ENCODE results near the gene RARB.

RARB gene

DNA sequence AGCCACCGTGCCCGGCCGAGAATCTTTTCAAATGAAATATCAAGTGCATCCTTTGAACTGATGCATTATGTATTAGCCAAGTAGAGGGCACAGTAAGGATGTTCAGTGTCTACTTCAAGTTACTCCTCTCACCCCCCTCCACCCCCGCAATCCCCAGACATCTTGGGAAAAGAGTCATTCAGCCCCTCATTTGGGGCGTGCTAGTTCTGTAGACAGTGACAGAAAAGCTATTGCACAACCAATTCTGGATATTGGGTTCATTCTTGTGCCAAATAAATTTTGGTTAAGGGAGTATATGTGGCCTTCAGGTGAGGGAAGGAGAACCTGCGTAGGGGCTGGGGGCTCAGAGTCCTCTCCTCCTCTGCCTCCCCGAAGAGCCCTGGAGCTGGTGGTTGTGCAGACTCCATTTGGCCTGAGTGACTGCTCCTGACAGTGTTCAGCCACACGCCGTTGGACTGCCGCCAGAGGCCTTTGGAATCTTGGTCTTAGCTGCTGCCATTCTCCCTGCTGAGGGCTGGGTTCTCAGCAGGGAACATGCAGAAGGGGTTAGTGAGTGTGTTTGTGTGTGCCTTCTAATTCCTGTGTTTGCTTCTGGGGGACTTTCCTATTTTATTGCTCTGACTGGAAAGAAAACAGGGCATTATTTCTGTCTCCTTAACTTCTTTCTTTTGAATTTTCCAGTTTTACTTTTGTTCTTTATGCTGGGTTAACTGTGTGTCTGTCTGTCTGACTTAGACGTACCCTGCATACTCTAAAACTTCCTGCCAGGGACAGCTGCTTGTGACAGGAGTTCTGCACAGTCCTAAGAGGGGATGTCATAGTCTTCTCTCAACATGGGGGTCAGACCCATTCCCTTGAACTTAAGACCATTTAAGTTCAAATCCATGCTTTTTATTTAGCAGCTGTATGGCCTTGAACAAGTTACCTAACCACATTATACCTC lies 21.0 kb downstream of the RARB start:
- no peak for DNase-seq (ENCODE audit: low read depth)

DNA sequence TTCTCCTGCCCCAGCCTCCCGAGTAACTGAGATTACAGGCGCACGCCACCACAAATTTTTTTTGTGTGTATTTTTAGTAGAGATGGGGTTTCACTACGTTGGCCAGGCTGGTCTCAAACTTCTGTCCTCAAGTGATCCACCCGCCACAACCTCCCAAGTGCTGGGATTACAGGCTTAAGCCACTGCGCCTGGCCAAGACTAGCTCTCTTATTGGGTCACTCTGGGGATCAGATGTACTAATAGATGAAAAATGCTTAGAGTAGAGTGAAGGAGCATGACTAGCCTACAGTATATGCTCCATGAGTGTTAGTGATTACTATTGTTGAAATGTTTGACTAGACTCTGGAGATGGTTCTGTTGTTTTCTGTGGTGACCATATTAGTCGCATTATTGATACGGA lies 21.8 kb downstream of the RARB start:
- no peak for DNase-seq (ENCODE audit: low read depth)

DNA sequence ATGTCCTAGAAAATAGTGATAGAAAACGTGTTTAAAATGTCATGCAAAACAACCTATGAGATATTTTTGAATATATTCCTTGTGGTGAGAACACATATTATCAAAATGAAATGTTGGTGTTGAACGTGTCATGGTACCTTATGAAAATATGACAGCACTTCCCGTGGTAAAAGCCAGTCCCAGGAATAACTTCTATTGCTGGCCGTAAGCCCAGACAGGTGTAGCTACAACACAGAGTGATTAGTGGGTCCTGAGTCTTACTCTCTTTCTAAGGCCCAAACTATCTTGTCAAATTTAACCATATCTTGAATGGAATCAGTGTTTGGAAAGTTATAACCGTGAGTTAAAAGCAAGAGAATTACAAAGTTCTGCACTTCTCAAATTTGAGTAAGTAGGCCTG lies 24.1 kb downstream of the RARB start:
- no peak for DNase-seq (ENCODE audit: low read depth)

DNA sequence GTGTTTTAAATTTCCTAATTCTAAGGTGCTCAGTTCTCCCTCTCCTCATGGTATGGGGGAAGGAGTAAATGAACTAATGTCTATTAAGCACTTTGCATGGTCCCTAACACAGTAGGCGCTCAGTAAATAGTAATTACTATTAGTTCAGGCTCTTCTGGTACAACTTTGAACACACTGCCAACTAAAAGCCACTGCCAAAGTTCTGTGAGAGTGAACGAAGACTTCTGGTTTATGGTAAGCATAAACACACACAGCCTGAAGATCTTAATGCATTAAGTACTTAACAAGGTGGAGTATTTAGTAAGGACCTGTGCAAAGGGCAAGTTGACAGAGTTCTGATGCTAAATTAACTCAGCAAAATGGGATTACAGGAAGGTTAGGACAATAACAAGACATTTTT lies 24.7 kb downstream of the RARB start:
- DNase-seq (ENCODE audit: low read depth), result no peak

DNA sequence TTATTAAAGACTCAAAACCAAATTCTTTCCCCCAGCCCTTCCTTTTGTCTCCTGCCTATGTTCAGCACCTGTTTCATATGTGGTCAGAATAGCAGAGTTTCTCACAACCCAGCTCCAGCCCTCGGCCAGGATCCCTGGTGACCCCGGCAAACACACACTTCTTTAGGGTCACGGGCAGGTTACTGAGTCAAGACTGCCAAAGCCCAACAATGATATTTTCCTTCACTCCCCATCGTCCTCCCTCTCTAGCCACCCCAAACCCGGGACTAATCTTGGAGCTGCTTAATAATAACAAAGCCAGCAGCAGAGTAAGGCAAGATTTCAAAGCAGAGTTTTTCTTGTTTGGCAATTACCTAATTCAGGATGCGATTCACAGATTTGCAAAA lies 25.5 kb downstream of the RARB start:
- DNase-seq (ENCODE audit: low read depth), result no peak

DNA sequence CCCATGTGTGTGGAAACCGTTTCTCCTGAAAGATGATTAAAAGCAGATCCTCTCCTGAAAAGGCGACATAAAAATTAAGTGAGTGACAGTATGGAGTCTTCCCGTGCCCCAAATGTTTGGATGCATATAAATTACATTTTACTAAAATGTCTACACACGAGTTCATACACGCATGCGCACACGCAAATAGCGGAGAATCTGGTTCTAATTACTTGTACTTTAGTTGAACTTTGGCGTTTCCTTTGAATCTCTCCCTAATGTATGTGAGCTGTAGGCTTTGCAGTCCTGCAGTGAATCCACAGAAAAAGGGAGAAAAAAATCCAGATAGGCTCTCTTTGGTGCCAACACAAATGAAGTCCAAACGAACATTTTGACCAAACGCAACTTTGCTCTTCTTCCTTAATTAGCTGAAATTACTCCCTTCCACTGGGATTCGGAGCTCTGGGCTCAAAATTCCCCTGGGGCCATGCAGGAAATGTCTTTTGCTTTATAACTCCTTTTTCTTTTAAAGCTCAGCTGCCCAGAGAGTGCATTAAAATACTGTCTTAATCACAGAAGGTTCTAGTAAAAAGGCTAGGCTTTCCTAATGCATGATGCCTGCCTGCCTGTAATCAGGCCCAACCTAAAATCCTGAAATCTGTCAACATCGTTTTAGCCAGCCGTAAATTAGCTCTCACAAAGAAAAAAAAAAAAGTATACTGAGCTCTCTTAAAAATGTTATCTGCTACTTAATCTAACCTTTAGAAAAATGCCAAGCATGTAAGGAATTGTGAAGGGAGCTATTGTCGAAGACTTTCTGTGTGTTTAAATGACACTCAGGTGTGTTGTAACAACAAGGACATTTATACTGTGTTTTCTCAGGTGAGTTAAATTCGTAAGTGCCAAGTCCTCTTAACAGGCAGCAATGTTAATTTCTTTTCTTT lies 26.2 kb downstream of the RARB start:
- no peak for DNase-seq (ENCODE audit: low read depth)

DNA sequence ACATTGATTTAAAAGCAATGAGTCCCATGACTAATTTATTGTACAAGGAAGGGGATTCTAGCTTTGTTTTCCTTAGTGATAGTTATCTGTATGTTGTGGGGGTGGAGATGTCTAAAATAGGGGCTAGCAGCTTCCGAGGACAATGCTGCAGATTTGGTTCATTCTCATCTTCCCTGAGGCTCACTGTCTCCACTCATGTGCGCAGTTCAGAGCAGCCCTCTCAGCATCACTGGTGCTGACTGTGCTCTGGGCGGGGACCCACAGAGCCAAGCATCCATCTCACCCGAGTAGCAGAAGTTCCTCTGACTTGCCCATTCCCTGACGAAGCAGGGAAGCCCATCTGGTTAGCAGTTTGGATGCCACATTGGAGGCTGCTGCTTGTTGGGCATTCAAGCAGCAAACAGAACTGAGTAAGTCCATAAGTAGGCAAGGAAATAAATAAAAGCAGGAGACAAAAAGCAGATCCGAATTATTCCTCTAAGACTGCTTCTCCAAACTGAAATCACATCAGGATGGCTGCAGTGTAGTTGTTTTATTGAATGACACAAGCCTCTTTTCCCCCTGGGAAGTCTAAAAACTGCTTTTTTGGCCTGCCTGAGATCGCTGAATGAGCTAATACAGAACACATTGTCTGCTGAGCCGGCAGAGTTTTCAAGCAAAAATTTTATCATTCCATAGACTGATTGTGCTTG lies 27.5 kb downstream of the RARB start:
- no peak for DNase-seq (ENCODE audit: low read depth)

DNA sequence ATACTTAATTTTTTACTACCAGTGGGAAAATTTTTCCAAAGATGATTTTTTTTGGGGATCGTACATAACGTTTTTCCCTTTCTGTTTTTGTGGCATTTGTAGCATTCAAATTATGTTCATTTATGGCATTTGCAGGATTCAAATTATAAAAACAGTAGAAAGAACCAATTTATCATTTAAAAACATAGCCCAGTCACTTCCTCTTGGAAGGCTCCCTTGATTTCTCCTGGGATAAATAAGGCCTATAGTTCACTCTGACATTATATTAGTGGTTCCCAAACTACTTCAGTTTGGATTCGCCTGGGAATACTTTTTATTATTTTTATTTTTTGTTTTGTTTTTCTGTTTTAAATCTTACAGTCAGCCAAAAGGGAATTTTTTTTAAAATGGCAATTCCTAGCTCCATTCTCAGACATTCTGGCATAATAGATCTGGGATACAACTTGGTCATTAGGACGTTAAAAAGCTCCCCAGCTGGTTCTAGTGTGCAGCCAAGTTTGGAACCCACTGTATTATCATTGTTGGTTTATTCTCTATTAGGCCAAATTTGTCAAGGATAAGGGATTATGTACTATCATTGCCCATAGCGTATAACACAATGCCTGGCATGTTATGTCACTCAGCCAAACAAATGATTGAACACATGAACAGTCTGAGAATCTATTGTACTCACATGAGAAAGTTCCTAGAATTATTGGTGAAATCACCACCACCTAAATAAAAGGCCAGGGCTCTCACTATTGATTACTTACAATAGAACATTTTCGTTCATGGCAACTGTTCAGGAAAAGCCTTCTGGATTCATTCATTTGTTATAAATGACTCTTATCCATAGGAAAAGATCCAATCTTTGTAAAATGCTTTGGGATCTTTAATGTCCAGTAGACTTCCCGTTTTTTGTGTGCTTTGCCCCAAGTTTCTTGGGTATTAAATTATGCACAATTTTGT lies 28.9 kb downstream of the RARB start:
- no peak for DNase-seq (ENCODE audit: low read depth)

DNA sequence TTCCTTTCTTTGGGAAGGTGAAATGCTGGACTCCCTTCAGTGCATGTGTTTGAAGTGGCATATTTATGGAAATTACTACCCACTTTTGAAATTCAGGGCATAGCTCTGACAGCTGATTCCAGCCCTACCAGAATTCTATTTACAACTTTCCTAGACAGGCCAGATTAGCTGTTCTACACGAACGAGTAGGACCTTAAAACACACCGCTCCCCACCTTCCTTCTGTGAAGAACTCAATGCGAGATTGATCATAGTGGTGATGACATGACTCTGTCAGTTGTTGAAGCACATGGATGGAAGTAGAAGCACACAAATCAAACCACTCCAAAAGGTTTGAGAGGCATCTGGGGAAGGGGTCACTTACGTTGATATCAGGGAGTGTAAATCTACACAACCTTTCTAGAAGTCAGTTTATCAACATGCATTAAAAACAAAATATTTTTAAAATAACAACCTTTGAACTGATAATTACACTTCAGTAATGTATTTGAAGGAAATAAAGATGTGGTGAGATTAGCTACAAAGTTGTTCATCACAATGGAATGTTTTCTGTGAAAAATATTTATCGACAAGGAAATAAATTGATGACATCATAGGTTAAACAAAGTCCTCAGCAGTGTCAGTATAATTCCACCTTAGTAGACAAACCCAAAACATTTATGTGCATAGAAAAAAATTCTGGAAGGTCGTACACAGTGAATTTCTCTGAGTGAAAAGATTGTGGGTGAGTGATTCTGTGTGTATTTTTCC lies 29.8 kb downstream of the RARB start:
- DNase-seq (ENCODE audit: low read depth), result no peak

DNA sequence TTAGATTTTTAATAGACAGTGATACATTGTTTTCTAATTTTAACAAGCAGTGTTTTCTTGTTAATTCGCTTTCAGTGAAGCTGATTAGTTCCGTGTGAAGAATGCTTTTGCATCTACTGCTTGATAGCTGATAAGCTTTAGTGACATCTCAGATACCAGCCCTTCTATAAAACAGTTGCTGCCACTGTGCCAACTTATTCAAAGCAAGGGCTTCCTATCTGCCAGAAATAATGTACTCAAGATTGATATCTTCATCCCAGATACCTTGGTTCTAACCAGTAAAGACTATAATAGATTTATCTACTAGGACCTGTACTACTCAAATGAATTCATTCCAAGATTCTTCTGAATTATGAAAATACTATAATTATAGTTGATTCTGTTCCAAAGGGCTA lies 30.4 kb downstream of the RARB start:
- no peak for DNase-seq (ENCODE audit: low read depth)

DNA sequence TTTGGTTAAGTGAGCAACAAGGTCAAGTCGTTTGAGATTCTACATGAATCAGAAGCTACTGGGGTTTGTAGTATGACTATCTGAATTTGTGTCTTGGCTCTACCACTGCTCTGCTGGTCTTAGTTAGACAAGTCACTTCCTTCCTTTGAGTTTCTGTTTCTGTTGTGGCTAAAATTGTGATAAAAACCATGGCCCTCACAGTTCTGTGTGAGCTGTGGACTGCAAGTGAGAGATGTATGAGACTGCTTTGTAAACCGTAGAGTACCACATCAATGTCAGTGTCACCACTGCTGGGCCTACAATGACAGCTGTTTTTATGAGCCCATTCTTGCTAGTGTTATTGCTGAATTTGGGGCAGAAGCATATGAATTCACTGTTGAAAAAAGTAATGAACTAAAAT lies 32.7 kb downstream of the RARB start:
- DNase-seq (ENCODE audit: low read depth), result no peak

DNA sequence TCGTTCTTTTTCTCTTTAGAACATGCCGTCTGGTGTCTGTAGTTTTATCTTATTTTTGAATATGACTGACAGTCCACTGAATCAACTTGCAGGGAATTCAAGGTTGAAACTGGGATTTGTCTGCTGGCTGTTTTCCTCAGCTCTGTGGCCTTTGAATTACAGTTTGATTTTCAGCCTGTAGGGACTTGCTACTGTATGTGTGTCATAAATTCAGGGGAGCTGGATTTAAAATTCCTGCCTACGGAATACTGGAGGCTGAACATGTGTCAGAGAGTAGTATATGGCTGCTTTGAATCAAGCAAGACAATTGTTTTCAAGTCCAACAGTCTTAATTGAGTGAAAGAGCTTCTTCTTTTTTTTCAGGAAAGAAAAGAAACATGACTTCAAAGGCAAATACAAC lies 33.9 kb downstream of the RARB start:
- DNase-seq (ENCODE audit: low read depth), result no peak

DNA sequence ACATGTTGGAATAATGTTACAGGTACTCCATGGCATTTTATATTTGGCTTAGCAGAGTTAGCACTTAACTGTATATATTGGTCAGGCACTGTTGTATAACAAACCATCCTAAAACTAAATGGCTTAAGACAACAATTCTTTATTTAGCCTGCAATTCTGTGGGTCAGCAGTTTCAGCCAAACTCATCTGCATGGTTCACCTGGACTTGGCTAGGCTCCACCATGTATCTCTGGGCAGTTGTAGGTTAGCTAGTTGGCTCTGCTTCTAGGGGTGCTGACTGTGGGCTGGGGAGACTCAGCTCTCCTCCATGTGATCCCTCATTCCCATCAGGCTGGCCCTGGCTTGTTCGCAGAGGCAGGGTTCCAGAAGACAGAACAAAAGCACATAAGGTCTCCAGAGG lies 34.4 kb downstream of the RARB start:
- DNase-seq (ENCODE audit: low read depth), result no peak

DNA sequence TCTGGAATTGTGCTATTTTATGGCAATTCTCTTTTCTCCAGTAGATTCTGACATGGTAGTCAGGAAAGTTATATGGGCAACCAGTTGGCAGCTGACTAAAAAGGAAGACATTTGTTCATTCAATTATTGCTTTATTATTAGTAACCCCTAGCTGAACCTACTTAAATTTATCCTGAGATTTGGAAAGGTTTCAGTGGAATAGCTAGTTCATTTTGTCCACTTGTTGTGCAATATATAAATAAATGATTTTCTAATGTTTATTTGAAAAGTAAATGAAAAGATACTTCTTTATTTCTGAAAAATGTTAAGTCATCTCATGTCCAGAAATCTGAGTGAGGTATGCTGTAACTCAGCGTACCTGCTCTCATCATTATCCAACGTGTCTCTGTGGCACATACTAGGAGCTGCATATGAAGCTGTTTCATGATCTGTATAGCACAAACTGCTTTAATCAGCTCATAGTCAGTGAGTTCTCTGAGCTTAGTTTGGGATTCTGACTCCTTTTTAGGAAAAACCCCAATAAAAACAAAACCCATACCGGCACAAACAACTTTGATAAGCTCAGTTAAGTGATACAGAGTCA lies 35.9 kb downstream of the RARB start:
- no peak for DNase-seq (ENCODE audit: low read depth)

DNA sequence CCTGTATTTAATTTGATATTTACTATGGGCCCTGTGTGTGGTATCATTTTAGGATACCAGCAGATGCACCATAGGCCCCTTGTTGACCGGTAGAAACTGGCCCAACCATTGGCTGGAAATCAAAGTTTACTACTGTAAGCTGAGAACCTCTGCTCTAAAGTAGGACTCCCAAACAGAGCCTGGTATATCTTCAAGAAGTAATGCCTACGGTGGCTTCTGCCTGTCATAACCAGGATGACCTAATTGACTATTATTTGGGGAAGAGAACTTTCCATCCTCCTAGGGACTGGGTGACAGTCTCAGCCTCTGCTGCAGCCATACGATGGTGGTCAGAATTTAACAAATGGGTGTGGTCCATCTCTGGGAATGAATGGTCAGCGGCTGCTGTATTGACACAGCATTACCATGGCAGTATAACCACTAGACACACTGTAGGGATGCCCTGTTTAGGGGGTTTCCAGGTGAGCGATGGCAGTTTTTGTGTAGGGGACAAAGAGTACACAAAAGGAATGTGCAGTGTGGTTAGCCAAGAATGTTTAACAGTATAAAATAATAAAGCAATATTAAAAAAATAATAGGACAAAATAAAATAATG lies 37.3 kb downstream of the RARB start:
- DNase-seq (ENCODE audit: low read depth), result no peak

DNA sequence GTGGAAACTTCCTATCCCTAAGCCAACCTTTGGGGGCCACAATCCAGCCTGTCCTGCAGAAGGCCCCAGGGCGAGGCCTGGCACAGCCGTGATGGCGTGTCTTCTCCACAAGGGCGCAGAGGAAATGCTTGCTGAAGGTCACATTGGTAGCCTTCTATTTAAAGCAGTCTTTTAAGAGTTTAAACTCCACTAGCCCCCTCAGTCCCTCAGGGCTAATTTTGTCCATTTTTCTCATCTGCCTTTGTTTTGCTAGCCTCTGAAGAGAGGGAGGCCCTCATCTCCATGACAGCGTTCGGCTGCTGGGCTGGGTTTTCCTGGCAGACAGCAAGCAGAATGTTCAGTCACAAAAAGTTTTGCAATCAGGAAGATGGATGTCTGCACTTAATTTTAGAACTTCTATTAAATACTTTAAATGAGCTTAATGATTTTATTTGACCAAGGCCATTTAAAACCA lies 40.8 kb downstream of the RARB start:
- no peak for DNase-seq (ENCODE audit: low read depth)

DNA sequence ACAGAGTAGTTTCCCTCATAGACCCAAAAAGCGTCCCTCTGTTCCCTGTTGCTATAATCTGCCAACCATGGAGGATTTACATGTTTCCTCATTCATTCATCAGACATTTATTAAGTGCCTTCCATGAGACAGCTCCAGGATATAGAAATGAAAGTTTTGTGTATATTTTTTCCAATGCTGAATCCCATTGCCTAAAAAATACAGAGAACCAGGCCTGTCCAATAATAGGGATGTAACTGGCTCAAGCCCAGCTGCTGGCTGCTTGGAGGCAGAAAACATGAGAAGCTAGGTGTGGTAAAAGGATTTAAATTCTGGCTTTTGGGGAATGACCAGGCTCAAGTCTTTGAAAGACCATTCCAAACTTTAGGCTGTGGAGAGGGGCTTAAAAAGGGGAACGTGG lies 41.5 kb downstream of the RARB start:
- DNase-seq (ENCODE audit: low read depth), result no peak

DNA sequence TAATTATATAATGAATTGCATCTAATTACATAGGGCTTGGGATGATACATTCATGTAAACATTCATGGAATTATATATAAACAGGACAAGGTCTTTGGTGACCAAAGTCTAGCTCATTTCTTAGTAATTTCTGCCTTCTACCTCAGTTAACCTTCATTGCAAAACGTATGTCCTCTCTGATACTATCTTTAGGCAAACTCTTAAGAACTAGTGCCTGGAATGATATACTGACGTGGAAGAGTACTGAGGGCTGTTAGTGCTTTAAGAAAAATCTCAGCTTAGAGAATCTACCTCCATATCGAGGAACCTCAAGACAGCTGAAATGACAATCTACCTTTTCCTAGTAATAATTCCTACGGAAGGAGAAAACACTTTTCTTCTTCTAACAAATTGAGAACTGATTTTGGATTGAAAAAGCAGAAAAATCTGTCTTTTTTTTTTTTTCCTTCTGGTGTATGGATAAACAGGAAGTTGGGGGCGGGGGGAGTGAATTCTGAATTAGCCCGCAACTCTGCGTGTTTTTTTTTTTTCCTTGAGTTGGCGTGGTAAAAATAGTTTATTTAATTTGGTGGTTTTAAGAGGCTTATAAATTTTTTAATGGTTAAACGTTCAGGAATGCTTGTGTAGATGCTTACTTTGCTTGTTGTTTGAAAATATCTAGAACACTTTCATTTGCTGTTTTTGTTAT lies 43.2 kb downstream of the RARB start:
- no peak for DNase-seq (ENCODE audit: low read depth)

DNA sequence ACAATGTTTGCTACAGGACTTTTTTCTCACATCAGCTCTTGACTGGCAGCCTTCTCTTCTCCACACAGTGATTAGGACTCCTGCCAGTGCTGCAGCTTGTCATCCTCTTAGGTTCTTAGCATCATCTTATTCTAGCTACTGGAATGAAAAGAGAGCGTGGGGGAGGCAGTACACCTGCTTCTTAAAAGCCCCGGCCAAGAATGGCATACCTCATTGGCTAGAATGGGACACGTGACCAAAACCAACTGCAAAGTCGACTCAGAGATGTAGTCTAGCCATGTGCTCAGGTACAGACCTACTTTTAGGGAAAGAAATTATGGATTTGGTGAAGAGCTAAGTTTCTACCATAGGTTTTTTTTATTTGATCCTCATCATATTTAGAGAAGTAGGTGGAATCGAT lies 44.1 kb downstream of the RARB start:
- DNase-seq (ENCODE audit: low read depth), result no peak
